K562 (cell line): ENCODE data around the gene AP1G1. TPM values are rescaled to one million over a fixed set of nuclear protein-coding genes. Genes with fewer than 3 reads are reported as not detected.

Source experiments
- ATAC-seq: fragments of 200-7000 bp; cut with Tn5 transposase; 3 replicates; pipeline ENCODE4 v1.9.1; 2020; ENCODE audit warnings: moderate library complexity
- BruUV-seq: library from RNA; stranded (reverse); fragments of 400-500 nt; replicated peaks from 2 replicates; lab custom pipeline; 2021; lab: Mats Ljungman, UMichigan
- CTCF ChIA-PET: fragments of 300-600 bp; formaldehyde crosslinking; extraction: SDS; loops from one replicate; lab custom pipeline; 2021; ENCODE audit warnings: low intra/inter-chr PET ratio; lab: Yijun Ruan, JAX
- POLR2A ChIA-PET: fragments of 300-600, 350-650 bp; sonication (Branson Sonifier 250); formaldehyde crosslinking; extraction: SDS; loops from one replicate; lab custom pipeline; 2021; ENCODE audit warnings: antibody characterized with exemption, inconsistent platforms; lab: Yijun Ruan, JAX
- DNase-seq, 4 experiments: peaks; one replicate each; pipeline versions ENCODE4 v3.0.0 to v3.0.0-alpha.2; 2011 to 2018; ENCODE audit warnings: low spot score in 3 of 4, mixed read lengths in 3 of 4; ENCODE audit errors: extremely low read depth in 1 of 4
- FAIRE-seq: peaks from 2 replicates; lab custom pipeline; 2011; peaks lifted over from hg19 to GRCh38; lab: Jason Lieb, UNC
- H2AFZ ChIP-seq: 2 replicates; pipeline ENCODE4 v1.6.0; 2011; ENCODE audit warnings: low read depth, low read length, control low read depth, inconsistent platforms
- H3K27ac ChIP-seq: fragments of 200-600 bp; 3 replicates; pipeline ENCODE4 v1.8.0; 2011; ENCODE audit warnings: low read depth, mild to moderate bottlenecking, control low read depth, inconsistent platforms, low read length, moderate library complexity, mixed read lengths; ENCODE audit errors: extremely low read depth
- H3K27me3 ChIP-seq, 2 experiments: fragments of 300-600 bp in 1 of 2; 2 replicates in 1 of 2; 3 replicates in 1 of 2; pipeline versions ENCODE4 v1.6.0 to v1.8.0; 2011; ENCODE audit warnings: inconsistent platforms in 2 of 2, low read length in 2 of 2, mild to moderate bottlenecking in 1 of 2, mixed read lengths in 1 of 2, moderate library complexity in 1 of 2; ENCODE audit not compliant: control insufficient read depth in 2 of 2, insufficient read depth in 2 of 2
- H3K36me3 ChIP-seq: fragments of 300-600 bp; 3 replicates; pipeline ENCODE4 v1.8.0; 2011; ENCODE audit warnings: mild to moderate bottlenecking, low read length, inconsistent platforms; ENCODE audit not compliant: control insufficient read depth, insufficient read depth
- H3K4me1 ChIP-seq, 2 experiments: fragments of 200-600 bp in 1 of 2; replicated peaks in 1 of 2; 2 replicates in 1 of 2; 3 replicates in 1 of 2; pipeline versions ENCODE4 v1.5.1 to v1.8.0; 2011; ENCODE audit warnings: inconsistent platforms in 2 of 2, low read length in 2 of 2, mild to moderate bottlenecking in 1 of 2, mixed read lengths in 1 of 2, moderate library complexity in 1 of 2; ENCODE audit not compliant: control insufficient read depth in 2 of 2, insufficient read depth in 2 of 2
- H3K4me2 ChIP-seq: 2 replicates; pipeline ENCODE4 v1.6.1; 2011; ENCODE audit warnings: low read length, control low read depth, inconsistent platforms, mixed read lengths; ENCODE audit not compliant: insufficient read depth
- H3K4me3 ChIP-seq: fragments of 200-600 bp; sonication (generic), shearing (Covaris generic); 2 replicates; pipeline ENCODE4 v1.5.1; 2016; ENCODE audit warnings: control low read depth, inconsistent platforms
- H3K79me2 ChIP-seq: fragments of 200-600 bp; 3 replicates; pipeline ENCODE4 v1.8.0; 2011; ENCODE audit warnings: low read length, inconsistent platforms; ENCODE audit not compliant: control insufficient read depth, insufficient read depth
- H3K9ac ChIP-seq, 2 experiments: 2 replicates each; pipeline versions ENCODE4 v1.6.0 to v1.6.1; 2011; ENCODE audit warnings: low read depth in 2 of 2, low read length in 2 of 2, control low read depth in 1 of 2, inconsistent platforms in 1 of 2, mild to moderate bottlenecking in 1 of 2, mixed read lengths in 1 of 2; ENCODE audit not compliant: insufficient read depth in 1 of 2
- H3K9me1 ChIP-seq: one replicate; pipeline ENCODE4 v1.6.0; 2011; ENCODE audit warnings: inconsistent platforms, mild to moderate bottlenecking, low read length, moderate library complexity; ENCODE audit not compliant: control insufficient read depth, insufficient read depth
- H3K9me3 ChIP-seq: replicated peaks from 2 replicates; pipeline ENCODE4 v1.5.1; 2011; ENCODE audit warnings: low read depth, low read length, inconsistent platforms; ENCODE audit not compliant: control insufficient read depth, insufficient read depth
- H4K20me1 ChIP-seq: replicated peaks from 2 replicates; pipeline ENCODE4 v1.6.1; 2011; ENCODE audit warnings: low read length, inconsistent platforms, mixed read lengths; ENCODE audit not compliant: control insufficient read depth, insufficient read depth
- CCAR2 ChIP-seq: fragments of 200-400 bp; formaldehyde crosslinking; IDR thresholded peaks from 2 replicates; pipeline ENCODE4 v1.6.1; 2017; ENCODE audit warnings: mild to moderate bottlenecking, low read depth, low read length
- CTCF ChIP-seq, 3 experiments: IDR thresholded peaks in 2 of 3; conservative IDR thresholded peaks in 1 of 3; 2 replicates each; pipeline ENCODE4 v1.5.1; 2011 to 2012; ENCODE audit warnings: low read length in 3 of 3, mild to moderate bottlenecking in 3 of 3, control low read depth in 2 of 3, improper control_type of control experiment in 1 of 3, inconsistent platforms in 1 of 3, low read depth in 1 of 3, mixed read lengths in 1 of 3, moderate library complexity in 1 of 3; ENCODE audit not compliant: insufficient read depth in 2 of 3
- CTCFL ChIP-seq: IDR thresholded peaks from 2 replicates; pipeline ENCODE4 v1.6.1; 2011; ENCODE audit warnings: borderline replicate concordance, low read depth, mild to moderate bottlenecking, moderate library complexity, low read length; ENCODE audit not compliant: insufficient read depth, poor library complexity, severe bottlenecking
- DEAF1 ChIP-seq: fragments of 450-650 bp; formaldehyde crosslinking; IDR thresholded peaks from 2 replicates; pipeline ENCODE4 v1.4.0; 2020; ENCODE audit warnings: mild to moderate bottlenecking, moderate library complexity
- HSF4 ChIP-seq: fragments of 250-450 bp; sonication (Bioruptor Pico); IDR thresholded peaks from 2 replicates; pipeline ENCODE4 v2.1.2; 2022; ENCODE audit warnings: mild to moderate bottlenecking, moderate library complexity, borderline replicate concordance
- KDM5B ChIP-seq: fragments of 200-600 bp; sonication (generic); IDR thresholded peaks from 2 replicates; pipeline ENCODE4 v1.6.1; 2012; ENCODE audit warnings: low read depth, mild to moderate bottlenecking, moderate library complexity, low read length, control low read depth, inconsistent platforms; ENCODE audit not compliant: insufficient replicate concordance
- SUPT5H ChIP-seq: fragments of 450-650 bp; IDR thresholded peaks from 2 replicates; pipeline ENCODE4 v1.6.1; 2016
- TAF9B ChIP-seq: fragments of 450-650 bp; IDR thresholded peaks from 2 replicates; pipeline ENCODE4 v1.6.1; 2018; ENCODE audit warnings: mild to moderate bottlenecking; ENCODE audit not compliant: partially characterized antibody
- ZHX1 ChIP-seq: fragments of 150-350 bp; conservative IDR thresholded peaks from 2 replicates; pipeline ENCODE4 v1.6.1; 2014; ENCODE audit warnings: low read length
- WGBS: fragments of 100-300 bp; shearing (Covaris generic); methylation state at CpG from one replicate; pipeline ENCODE4 v1.1.6; 2016; ENCODE audit warnings: low coverage, mixed read lengths; ENCODE audit not compliant: insufficient coverage; ENCODE audit errors: missing lambda C conversion rate; 5-methylcytosine and 5-hydroxymethylcytosine counted together
- in situ Hi-C: fragments of 300-500 bp; cut with MboI; formaldehyde crosslinking; loops from 4 replicates; pipeline ENCODE4 v1.15.0; 2018; ENCODE audit warnings: inconsistent platforms, mixed read lengths
- intact Hi-C: fragments of 100-400 bp; cut with micrococcal nuclease; formaldehyde crosslinking; loops from 2 replicates; pipeline ENCODE4 v1.14.2; 2022
- polyA plus RNA-seq, 8 experiments: library from polyadenylated mRNA; depleted of rRNA in 4 of 8; stranded (reverse) in 5 of 8; unstranded in 3 of 8; fragments of >200 nt; fragmentation: Nextera tagmentation in 2 of 8; fragmentation: Illumina TruSeq in 1 of 8; extraction: Ambion mirVana in 2 of 8; extraction: Trizol in 1 of 8; gene quantifications; 2 replicates each; pipeline versions ENCODE4 v1.2.1 to v1.2.3, GENCODE V29; 2011 to 2014; ENCODE audit warnings: inconsistent platforms in 1 of 8, missing spikeins in 1 of 8
- total RNA-seq, 7 experiments: library from RNA; depleted of rRNA in 6 of 7; stranded (reverse); fragments of >200 nt in 6 of 7; fragmentation: Illumina TruSeq in 2 of 7; extraction: Trizol in 2 of 7; gene quantifications; 2 replicates each; pipeline versions ENCODE4 v1.2.1 to v1.2.3, GENCODE V29; 2011 to 2021; ENCODE audit warnings: low replicate concordance in 1 of 7

The AP1G1 gene
- total and polyA plus RNA-seq, 9 of the 15 experiments (the other 6 are each of a cell fraction or from before 2014, with no cell fraction given), result 7.0 to 59.2 (median 42.0) TPM

- TF ChIP-seq CTCF (IDR thresholded peaks at IDR 0.05 in 2 of 3, conservative IDR thresholded peaks at IDR 0.05 in 1 of 3; ENCODE audit: insufficient read depth in 2 of 3, low read depth in 1 of 3, low read length in 3 of 3) (peak; percentile 50 to 78 (median 71); a peak in 5 of 6 replicates), CTCFL (peak; percentile 24), HSF4 (CRISPR knock-in tag) (no peak), SUPT5H (no peak)
These were observed 62.1 kb downstream of the AP1G1 start (continued) for GRCh38 chr16:71746442-71747046.

- WGBS, result 91% methylated on average over 4 of the region's 4 CpGs
- H3K36me3 ChIP-seq, result peaks cover 76% of the 10 kb centered on the region
- no TSS peak for BruUV-seq
- no peaks in the 10 kb centered on the region for H3K9me1 ChIP-seq
- no peaks in the 10 kb centered on the region for H3K79me2 ChIP-seq
- no peak overlapping the region for H2AFZ ChIP-seq
- intact Hi-C loops, result no loop called here
- H3K27me3 ChIP-seq, result no peaks in the 10 kb centered on the region
- no peak for FAIRE-seq
- H3K4me1 ChIP-seq, result no peaks in the 10 kb centered on the region
- H3K9ac ChIP-seq, result no peak overlapping the region
- in situ Hi-C loops, result no loop called here
- ATAC-seq, result no peak
- H3K9me3 ChIP-seq, result no peaks in the 10 kb centered on the region
- no peaks in the 10 kb centered on the region for H4K20me1 ChIP-seq
- CTCF ChIA-PET, result interaction anchor here (0.6 kb wide), 1 partner anchor 371 kb away, joined by 3 read pairs; no protein-coding TSS in a partner anchor
- H3K4me2 ChIP-seq, result no peak overlapping the region
- H3K4me3 ChIP-seq, result no peak overlapping the region
- POLR2A ChIA-PET, result interaction anchor here (0.6 kb wide), 1 partner anchor 156 kb away, joined by 3 read pairs; the partner anchor contains the start of gene IST1
- DNase-seq, result no peak
- no peak overlapping the region for H3K27ac ChIP-seq
- TF ChIP-seq ZHX1 (no peak), KDM5B (no peak), CCAR2 (no peak), TAF9B (no peak), DEAF1 (CRISPR knock-in tag) (no peak)
These were observed 69.8 kb downstream of the AP1G1 start for GRCh38 chr16:71738855-71739254.
